Esophagus muscularis mucosa (tissue), 3 donors: ENCODE measurements around the gene MSH6.

ENCODE experiments used
- POLR2A ChIP-seq: fragments of 450-650 bp; IDR thresholded peaks from one replicate; pipeline ENCODE4 v1.6.1; 2017; ENCODE audit warnings: antibody characterized with exemption, moderate library complexity, mild to moderate bottlenecking, low read depth
- POLR2AphosphoS5 ChIP-seq, 2 donors: sonication (generic); formaldehyde crosslinking; IDR thresholded peaks; one replicate each; pipeline ENCODE4 v1.6.1; 2017; ENCODE audit warnings: antibody characterized with exemption in 2 of 2
- TF ChIP-seq, protein P1 (sequence below), 3 experiments: fragments of 200-600 bp in 2 of 3; fragments of 450-650 bp in 1 of 3; sonication (generic) in 2 of 3; IDR thresholded peaks; one replicate each; pipeline ENCODE4 v1.5.1; 2017 to 2019; ENCODE audit warnings: antibody characterized with exemption in 3 of 3, mild to moderate bottlenecking in 2 of 3, moderate library complexity in 1 of 3

DNA sequence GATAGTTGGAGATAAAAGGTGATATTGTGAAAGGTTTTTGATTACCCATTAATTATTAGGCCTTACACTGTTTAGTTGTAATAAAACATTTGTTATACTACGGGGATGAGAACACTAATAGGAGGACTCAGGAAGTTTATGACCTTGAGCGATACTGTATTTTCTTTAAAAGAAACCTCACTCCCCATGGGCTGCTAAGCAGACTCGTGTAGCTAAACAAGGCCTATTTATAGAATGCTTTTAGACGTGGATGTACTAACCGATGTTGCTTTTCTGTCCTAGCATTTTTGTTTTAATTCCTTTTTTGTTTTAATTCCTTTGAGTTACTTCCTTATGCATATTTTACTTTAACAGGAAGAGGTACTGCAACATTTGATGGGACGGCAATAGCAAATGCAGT lies 22.9 kb downstream of the MSH6 start:
- TF ChIP-seq POLR2A, result no peak
- TF ChIP-seq, protein P1, sequence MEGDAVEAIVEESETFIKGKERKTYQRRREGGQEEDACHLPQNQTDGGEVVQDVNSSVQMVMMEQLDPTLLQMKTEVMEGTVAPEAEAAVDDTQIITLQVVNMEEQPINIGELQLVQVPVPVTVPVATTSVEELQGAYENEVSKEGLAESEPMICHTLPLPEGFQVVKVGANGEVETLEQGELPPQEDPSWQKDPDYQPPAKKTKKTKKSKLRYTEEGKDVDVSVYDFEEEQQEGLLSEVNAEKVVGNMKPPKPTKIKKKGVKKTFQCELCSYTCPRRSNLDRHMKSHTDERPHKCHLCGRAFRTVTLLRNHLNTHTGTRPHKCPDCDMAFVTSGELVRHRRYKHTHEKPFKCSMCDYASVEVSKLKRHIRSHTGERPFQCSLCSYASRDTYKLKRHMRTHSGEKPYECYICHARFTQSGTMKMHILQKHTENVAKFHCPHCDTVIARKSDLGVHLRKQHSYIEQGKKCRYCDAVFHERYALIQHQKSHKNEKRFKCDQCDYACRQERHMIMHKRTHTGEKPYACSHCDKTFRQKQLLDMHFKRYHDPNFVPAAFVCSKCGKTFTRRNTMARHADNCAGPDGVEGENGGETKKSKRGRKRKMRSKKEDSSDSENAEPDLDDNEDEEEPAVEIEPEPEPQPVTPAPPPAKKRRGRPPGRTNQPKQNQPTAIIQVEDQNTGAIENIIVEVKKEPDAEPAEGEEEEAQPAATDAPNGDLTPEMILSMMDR (IDR thresholded peaks at IDR 0.05), result no peak
- TF ChIP-seq POLR2AphosphoS5 (IDR thresholded peaks at IDR 0.05), result no peak
